Natural killer cell (primary cell): ENCODE results near the gene FNBP1. TPM values are rescaled to one million over a fixed set of nuclear protein-coding genes. Genes with fewer than 3 reads are reported as not detected.

ENCODE experiments used
- ATAC-seq, 3 donors: fragments of 150-1000 bp in 2 of 3; fragments of 200-7000 bp in 1 of 3; cut with Tn5 transposase; 1 replicate in 1 of 3; 2 replicates in 2 of 3; pipeline ENCODE4 v1.10.0; 2021; ENCODE audit warnings: mild to moderate bottlenecking in 2 of 3, moderate library complexity in 2 of 3
- DNase-seq, 2 donors: peaks; one replicate each; pipeline versions ENCODE4 v3.0.0 to v3.0.0-alpha.2; 2013 to 2021; ENCODE audit warnings: mixed read lengths in 1 of 2
- H3K27ac ChIP-seq: one replicate; pipeline ENCODE4 v1.5.1; 2013; ENCODE audit warnings: mild to moderate bottlenecking, low read length
- H3K27me3 ChIP-seq: one replicate; pipeline ENCODE4 v1.6.1; 2013; ENCODE audit warnings: low read length; ENCODE audit not compliant: control insufficient read depth, insufficient read depth
- H3K36me3 ChIP-seq: one replicate; pipeline ENCODE4 v1.6.1; 2013; ENCODE audit warnings: low read length; ENCODE audit not compliant: control insufficient read depth, insufficient read depth
- H3K4me1 ChIP-seq: one replicate; pipeline ENCODE4 v1.6.1; 2013; ENCODE audit warnings: low read length; ENCODE audit not compliant: control insufficient read depth, insufficient read depth
- H3K4me3 ChIP-seq: one replicate; pipeline ENCODE4 v1.5.1; 2013; ENCODE audit warnings: low read length
- H3K9me3 ChIP-seq: one replicate; pipeline ENCODE4 v1.6.1; 2013; ENCODE audit warnings: low read length; ENCODE audit not compliant: control insufficient read depth, insufficient read depth
- H3K27ac Mint-ChIP-seq, 2 donors: one replicate each; pipeline ENCODE4 v1.8.0; 2022; ENCODE audit warnings: mild to moderate bottlenecking in 2 of 2, mixed read lengths in 2 of 2, moderate library complexity in 1 of 2
- H3K27me3 Mint-ChIP-seq, 2 donors: one replicate each; pipeline ENCODE4 v1.8.0; 2022; ENCODE audit warnings: low read depth in 2 of 2, mixed read lengths in 2 of 2
- H3K36me3 Mint-ChIP-seq: one replicate; pipeline ENCODE4 v1.8.0; 2022; ENCODE audit warnings: mixed read lengths
- H3K4me1 Mint-ChIP-seq, 2 donors: one replicate each; pipeline ENCODE4 v1.8.0; 2022; ENCODE audit warnings: mixed read lengths in 2 of 2
- H3K4me3 Mint-ChIP-seq: one replicate; pipeline ENCODE4 v1.8.0; 2022; ENCODE audit warnings: mild to moderate bottlenecking, moderate library complexity, mixed read lengths
- H3K9me3 Mint-ChIP-seq, 2 donors: one replicate each; pipeline ENCODE4 v1.8.0; 2022; ENCODE audit warnings: mixed read lengths in 2 of 2
- WGBS: methylation state at CpG from one replicate; pipeline ENCODE4 v1.1.7; 2013; ENCODE audit warnings: missing lambda C conversion rate; ENCODE audit not compliant: insufficient coverage; 5-methylcytosine and 5-hydroxymethylcytosine counted together
- intact Hi-C: fragments of 100-400 bp; cut with micrococcal nuclease; formaldehyde crosslinking; loops from one replicate; pipeline ENCODE4 v1.14.2; 2022
- total RNA-seq, 4 donors: library from RNA; stranded (reverse); fragments of 120-200 nt in 1 of 4; gene quantifications; one replicate each; pipeline versions ENCODE4 v1.2.3 to v1.2.4, GENCODE V29; 2013 to 2022
- TF ChIP-seq, protein P1 (sequence below): fragments of 200-600 bp; IDR thresholded peaks from one replicate; pipeline ENCODE4 v1.8.0; 2022; ENCODE audit warnings: antibody characterized with exemption

FNBP1 gene
- total RNA-seq, 3 donors from 2014 or later (not counting 1 experiment from before 2014, with no cell fraction given), result 177 to 209 (median 203) TPM

DNA sequence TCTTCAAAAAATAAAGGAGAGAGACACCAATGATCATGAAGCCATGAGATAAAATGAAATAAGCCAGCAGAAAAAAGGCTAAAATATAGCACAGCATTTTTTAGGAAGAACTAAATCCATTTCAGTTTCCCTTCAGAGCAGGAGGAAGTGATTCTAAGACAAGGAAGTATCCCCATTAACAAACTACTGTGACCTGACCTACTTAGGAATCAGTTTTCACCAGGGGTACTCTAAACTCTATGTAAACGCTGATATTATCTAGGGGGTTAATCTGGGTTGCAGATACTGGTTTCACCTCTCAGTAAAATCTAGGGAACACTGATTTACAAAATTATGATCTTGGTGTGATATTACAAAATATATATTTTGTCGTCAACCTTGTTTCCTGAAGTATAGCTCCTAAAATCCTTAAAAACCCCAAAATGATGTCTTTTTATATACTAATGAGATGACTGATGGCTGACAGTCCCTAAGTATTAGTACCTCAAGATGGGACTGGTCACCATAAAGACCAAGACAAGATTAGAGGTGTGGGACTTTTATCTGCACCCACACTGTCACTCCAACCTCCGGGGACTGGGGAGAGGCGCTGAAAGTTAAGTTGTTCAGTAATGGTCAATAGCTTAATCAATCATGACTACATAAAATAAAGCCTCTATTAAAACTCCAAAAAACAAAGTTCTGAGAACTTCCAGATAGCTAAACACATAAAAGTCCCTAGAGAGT lies 2.9 kb upstream of the FNBP1 start:
- Histone ChIP-seq H3K4me1 (peaks cover 21% of the 10 kb centered on the region), H3K9me3 (no peaks in the 10 kb centered on the region), H3K4me3 (no peak overlapping the region), H3K27ac (peak overlapping the region; percentile 50), H3K36me3 (no peaks in the 10 kb centered on the region), H3K27me3 (no peaks in the 10 kb centered on the region)
- Mint-ChIP-seq H3K27ac (peak overlapping the region; percentile 81 to 99), H3K4me1 (peaks cover 38 to 48% of the 10 kb centered on the region in 2 donors), H3K27me3 (no peaks in the 10 kb centered on the region), H3K9me3 (no peaks in the 10 kb centered on the region), H3K4me3 (peak overlapping the region; percentile 26), H3K36me3 (no peaks in the 10 kb centered on the region)
- no peak for ATAC-seq
- DNase-seq, result no peak
- no CpG with 5 or more reads among the region's 4 CpGs for WGBS
- intact Hi-C loops, result loop anchor here (10.0 kb wide), 1 partner anchor 221 kb away; the partner anchor contains the start of gene TOR1A
- TF ChIP-seq, protein P1, sequence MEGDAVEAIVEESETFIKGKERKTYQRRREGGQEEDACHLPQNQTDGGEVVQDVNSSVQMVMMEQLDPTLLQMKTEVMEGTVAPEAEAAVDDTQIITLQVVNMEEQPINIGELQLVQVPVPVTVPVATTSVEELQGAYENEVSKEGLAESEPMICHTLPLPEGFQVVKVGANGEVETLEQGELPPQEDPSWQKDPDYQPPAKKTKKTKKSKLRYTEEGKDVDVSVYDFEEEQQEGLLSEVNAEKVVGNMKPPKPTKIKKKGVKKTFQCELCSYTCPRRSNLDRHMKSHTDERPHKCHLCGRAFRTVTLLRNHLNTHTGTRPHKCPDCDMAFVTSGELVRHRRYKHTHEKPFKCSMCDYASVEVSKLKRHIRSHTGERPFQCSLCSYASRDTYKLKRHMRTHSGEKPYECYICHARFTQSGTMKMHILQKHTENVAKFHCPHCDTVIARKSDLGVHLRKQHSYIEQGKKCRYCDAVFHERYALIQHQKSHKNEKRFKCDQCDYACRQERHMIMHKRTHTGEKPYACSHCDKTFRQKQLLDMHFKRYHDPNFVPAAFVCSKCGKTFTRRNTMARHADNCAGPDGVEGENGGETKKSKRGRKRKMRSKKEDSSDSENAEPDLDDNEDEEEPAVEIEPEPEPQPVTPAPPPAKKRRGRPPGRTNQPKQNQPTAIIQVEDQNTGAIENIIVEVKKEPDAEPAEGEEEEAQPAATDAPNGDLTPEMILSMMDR, result no peak

DNA sequence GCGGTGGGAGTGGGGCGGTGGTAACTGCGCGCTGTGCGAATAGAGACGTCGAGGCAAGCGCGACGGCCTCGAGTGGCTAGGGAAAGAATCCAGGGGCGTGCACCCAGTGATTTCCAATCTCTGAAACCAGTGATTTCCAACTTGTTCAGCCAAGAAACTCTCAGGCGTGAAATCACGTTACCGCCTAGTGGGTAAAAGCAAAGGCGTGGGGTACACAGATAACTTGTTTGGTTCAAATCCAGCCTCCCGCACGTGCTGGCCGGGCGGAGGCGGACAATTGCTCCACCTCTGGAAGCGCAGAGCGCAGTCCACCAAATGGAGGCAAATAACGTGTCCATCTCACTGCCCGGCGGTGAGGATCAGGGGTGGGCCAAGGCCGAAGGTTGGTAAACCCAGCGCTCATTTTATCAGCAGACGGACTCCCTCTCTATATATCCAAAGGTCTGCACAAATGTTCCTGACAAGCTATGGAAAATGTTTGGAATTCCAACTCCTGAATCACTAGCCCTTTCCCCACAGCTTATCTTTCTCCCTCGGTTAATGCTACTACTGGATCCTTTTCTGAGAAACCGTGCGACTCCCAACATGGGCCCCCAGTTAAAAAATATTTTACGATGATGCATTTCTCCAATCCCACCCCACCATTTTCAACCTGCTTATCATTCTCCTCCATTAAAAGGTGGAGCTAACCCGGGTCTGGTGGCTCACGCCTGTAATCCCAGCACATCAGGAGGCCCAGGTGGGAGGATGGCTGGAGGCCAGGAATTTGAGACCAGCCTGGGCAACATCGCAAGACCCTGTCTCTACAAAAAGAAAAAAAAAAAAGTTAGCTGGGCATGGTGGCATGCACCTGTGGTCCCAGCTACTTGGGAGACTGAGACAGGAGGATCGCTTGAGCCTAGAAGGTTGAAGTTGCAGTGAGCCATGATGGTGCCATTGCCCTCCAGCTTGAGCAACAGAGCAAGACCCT lies 950 bp upstream of the FNBP1 start:
- Mint-ChIP-seq H3K36me3 (no peaks in the 10 kb centered on the region), H3K27ac (peak overlapping the region; percentile 81 to 99), H3K27me3 (no peaks in the 10 kb centered on the region), H3K4me3 (peak overlapping the region; percentile 92), H3K9me3 (no peaks in the 10 kb centered on the region), H3K4me1 (peaks cover 56 to 64% of the 10 kb centered on the region in 2 donors)
- ATAC-seq, result no peak
- 52% methylated on average over 37 of the region's 37 CpGs for WGBS
- Histone ChIP-seq H3K4me3 (peak overlapping the region; percentile 92), H3K9me3 (no peaks in the 10 kb centered on the region), H3K27me3 (no peaks in the 10 kb centered on the region), H3K36me3 (no peaks in the 10 kb centered on the region), H3K4me1 (peaks cover 36% of the 10 kb centered on the region), H3K27ac (peak overlapping the region; percentile 81)
- TF ChIP-seq, protein P1, result peak; percentile 13
- no peak for DNase-seq
- intact Hi-C loops, result loop anchor here (2.0 to 10.0 kb wide), 2 partner anchors 159 to 219 kb away; partner anchors contain the start of gene TOR1A

DNA sequence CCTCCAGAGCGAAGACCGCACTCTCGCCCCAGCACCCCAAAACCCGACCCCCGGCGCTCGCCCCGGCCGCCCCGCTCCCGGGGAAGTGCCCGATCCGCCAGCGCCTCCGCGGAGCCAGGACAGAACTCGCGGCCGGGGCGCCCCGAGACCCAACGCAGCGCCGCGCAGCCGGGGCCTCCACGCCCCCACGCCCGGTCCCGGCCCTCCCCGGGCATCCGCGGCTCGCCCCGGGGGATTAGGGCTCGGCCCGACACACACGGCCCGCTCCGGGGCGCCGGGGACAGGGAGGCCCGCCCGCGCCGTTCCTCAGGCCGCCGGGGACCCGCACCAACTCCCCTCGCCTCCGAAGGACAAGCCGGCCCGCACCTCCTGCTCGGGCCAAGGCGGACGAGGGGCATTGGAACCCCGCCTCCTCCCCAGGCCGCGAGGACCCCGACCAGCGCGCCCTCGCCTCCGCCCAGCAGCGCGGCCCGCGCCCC lies 544 bp downstream of the FNBP1 start:
- H3K27ac ChIP-seq, result peak overlapping the region; percentile 87
- intact Hi-C loops, result loop anchor here (2.0 to 10.0 kb wide), 2 partner anchors 158 to 218 kb away; partner anchors contain the start of gene TOR1A
- ATAC-seq (peak; percentile 7 to 34 (median 14)), DNase-seq (peak; percentile 42 to 50)
- under 1% methylated on average over 68 of the region's 68 CpGs for WGBS
- peak overlapping the region; percentile 99 for H3K4me3 Mint-ChIP-seq
- H3K4me1 ChIP-seq, result peaks cover 49% of the 10 kb centered on the region
- H3K36me3 Mint-ChIP-seq, result no peaks in the 10 kb centered on the region
- TF ChIP-seq, protein P1, result no peak
- no peaks in the 10 kb centered on the region for H3K27me3 Mint-ChIP-seq
- H3K4me1 Mint-ChIP-seq, result peaks cover 63 to 71% of the 10 kb centered on the region in 2 donors
- H3K27me3 ChIP-seq, result no peaks in the 10 kb centered on the region
- H3K9me3 Mint-ChIP-seq, result no peaks in the 10 kb centered on the region
- H3K27ac Mint-ChIP-seq, result peak overlapping the region; percentile 97 to 99
- H3K36me3 ChIP-seq, result no peaks in the 10 kb centered on the region
- no peaks in the 10 kb centered on the region for H3K9me3 ChIP-seq
- H3K4me3 ChIP-seq, result peak overlapping the region; percentile 92
